Neural cell (in vitro differentiated cells): ENCODE data around the gene ITPK1. TPM values are rescaled to one million over a fixed set of nuclear protein-coding genes. Genes with fewer than 3 reads are reported as not detected.

Experiments
- H2AFZ ChIP-seq: fragments of 200-600, 300-800 bp; sonication (generic), shearing (Covaris generic); 2 replicates; pipeline ENCODE4 v1.6.0; 2014; ENCODE audit warnings: low read depth, mild to moderate bottlenecking, antibody characterized with exemption, low read length, moderate library complexity
- H3F3A ChIP-seq: fragments of 200-600 bp; shearing (Covaris generic); 2 replicates; pipeline ENCODE4 v1.6.1; 2016; ENCODE audit warnings: mild to moderate bottlenecking, moderate library complexity, mixed read lengths, antibody characterized with exemption, low read length; ENCODE audit not compliant: insufficient read depth, poor library complexity, severe bottlenecking
- H3K27ac ChIP-seq: fragments of 200-600, 300-800 bp; sonication (generic), shearing (Covaris generic); 2 replicates; pipeline ENCODE4 v1.5.1; 2014; ENCODE audit warnings: mild to moderate bottlenecking, low read length, moderate library complexity
- H3K27me3 ChIP-seq: fragments of 300-800, 200-600 bp; sonication (generic), shearing (Covaris generic); 2 replicates; pipeline ENCODE4 v1.6.0; 2014; ENCODE audit warnings: mild to moderate bottlenecking, low read depth, low read length, moderate library complexity; ENCODE audit not compliant: insufficient read depth
- H3K36me3 ChIP-seq: fragments of 300-800, 200-600 bp; sonication (generic), shearing (Covaris generic); 2 replicates; pipeline ENCODE4 v1.5.1; 2014; ENCODE audit warnings: mild to moderate bottlenecking, antibody characterized with exemption, low read length, moderate library complexity; ENCODE audit not compliant: insufficient read depth
- H3K4me2 ChIP-seq: fragments of 300-800, 200-600 bp; sonication (generic), shearing (Covaris generic); 2 replicates; pipeline ENCODE4 v1.6.0; 2014; ENCODE audit warnings: mild to moderate bottlenecking, low read length
- H3K4me3 ChIP-seq: fragments of 300-800, 200-600 bp; sonication (generic), shearing (Covaris generic); 2 replicates; pipeline ENCODE4 v1.5.1; 2014; ENCODE audit warnings: mild to moderate bottlenecking, low read length, moderate library complexity
- H3K79me2 ChIP-seq: fragments of 200-600 bp; shearing (Covaris generic); replicated peaks from 2 replicates; pipeline ENCODE4 v1.6.0; 2014; ENCODE audit warnings: mild to moderate bottlenecking, low read length, moderate library complexity; ENCODE audit not compliant: insufficient read depth
- H3K9ac ChIP-seq: fragments of 300-800, 200-600 bp; sonication (generic), shearing (Covaris generic); 2 replicates; pipeline ENCODE4 v1.6.1; 2016; ENCODE audit warnings: mild to moderate bottlenecking, low read length, mixed read lengths
- H3K9me2 ChIP-seq: fragments of 200-600 bp; shearing (Covaris generic); 2 replicates; pipeline ENCODE4 v1.6.1; 2016; ENCODE audit warnings: mild to moderate bottlenecking, low read length, mixed read lengths; ENCODE audit not compliant: insufficient read depth
- H3K9me3 ChIP-seq: fragments of 200-600, 300-800 bp; sonication (generic), shearing (Covaris generic); 2 replicates; pipeline ENCODE4 v1.6.1; 2016; ENCODE audit warnings: mild to moderate bottlenecking, mixed run types, low read length, moderate library complexity, mixed read lengths
- H4K20me1 ChIP-seq: fragments of 200-600 bp; shearing (Covaris generic); 2 replicates; pipeline ENCODE4 v1.6.1; 2016; ENCODE audit warnings: mild to moderate bottlenecking, mixed run types; ENCODE audit not compliant: insufficient read depth
- EP300 ChIP-seq: fragments of 450-650 bp; conservative IDR thresholded peaks from 2 replicates; pipeline ENCODE4 v1.6.1; 2014; ENCODE audit warnings: antibody characterized with exemption, mild to moderate bottlenecking, moderate library complexity; ENCODE audit not compliant: poor library complexity, severe bottlenecking
- EZH2 ChIP-seq: fragments of 200-600, 300-800 bp; shearing (Covaris generic), sonication (generic); IDR thresholded peaks from 2 replicates; pipeline ENCODE4 v1.6.1; 2014; ENCODE audit warnings: antibody characterized with exemption, low read length, borderline replicate concordance, mild to moderate bottlenecking; ENCODE audit not compliant: insufficient read depth, poor library complexity, severe bottlenecking
- MXI1 ChIP-seq: fragments of 450-650 bp; conservative IDR thresholded peaks from 2 replicates; pipeline ENCODE4 v1.6.1; 2014; ENCODE audit warnings: antibody characterized with exemption, mild to moderate bottlenecking; ENCODE audit not compliant: poor library complexity, severe bottlenecking
- POLR2AphosphoS5 ChIP-seq: IDR thresholded peaks from 2 replicates; pipeline ENCODE4 v1.6.1; 2012
- RAD21 ChIP-seq: fragments of 450-650 bp; conservative IDR thresholded peaks from 2 replicates; pipeline ENCODE4 v1.6.1; 2014; ENCODE audit warnings: antibody characterized with exemption, mild to moderate bottlenecking, moderate library complexity
- SMC3 ChIP-seq: fragments of 450-650 bp; conservative IDR thresholded peaks from 2 replicates; pipeline ENCODE4 v1.6.1; 2014; ENCODE audit warnings: antibody characterized with exemption, mild to moderate bottlenecking, moderate library complexity; ENCODE audit not compliant: poor library complexity
- TAF1 ChIP-seq: IDR thresholded peaks from 2 replicates; pipeline ENCODE4 v1.6.1; 2012; ENCODE audit warnings: low read depth
- polyA plus RNA-seq: library from polyadenylated mRNA; depleted of rRNA; stranded (reverse); fragments of >200 nt; gene quantifications from 2 replicates; pipeline ENCODE4 v1.2.3, GENCODE V29; 2014
- TF ChIP-seq, protein P1 (sequence below): fragments of 450-650 bp; IDR thresholded peaks from 2 replicates; pipeline ENCODE4 v1.5.1; 2014; ENCODE audit warnings: antibody characterized with exemption, mild to moderate bottlenecking, moderate library complexity; ENCODE audit not compliant: poor library complexity, severe bottlenecking
- TF ChIP-seq, protein P2 (sequence below): IDR thresholded peaks from 2 replicates; pipeline ENCODE4 v1.6.1; 2012; ENCODE audit warnings: borderline replicate concordance

ITPK1 gene
- polyA plus RNA-seq, 1 donor from 2014 or later: 65.0 TPM

DNA sequence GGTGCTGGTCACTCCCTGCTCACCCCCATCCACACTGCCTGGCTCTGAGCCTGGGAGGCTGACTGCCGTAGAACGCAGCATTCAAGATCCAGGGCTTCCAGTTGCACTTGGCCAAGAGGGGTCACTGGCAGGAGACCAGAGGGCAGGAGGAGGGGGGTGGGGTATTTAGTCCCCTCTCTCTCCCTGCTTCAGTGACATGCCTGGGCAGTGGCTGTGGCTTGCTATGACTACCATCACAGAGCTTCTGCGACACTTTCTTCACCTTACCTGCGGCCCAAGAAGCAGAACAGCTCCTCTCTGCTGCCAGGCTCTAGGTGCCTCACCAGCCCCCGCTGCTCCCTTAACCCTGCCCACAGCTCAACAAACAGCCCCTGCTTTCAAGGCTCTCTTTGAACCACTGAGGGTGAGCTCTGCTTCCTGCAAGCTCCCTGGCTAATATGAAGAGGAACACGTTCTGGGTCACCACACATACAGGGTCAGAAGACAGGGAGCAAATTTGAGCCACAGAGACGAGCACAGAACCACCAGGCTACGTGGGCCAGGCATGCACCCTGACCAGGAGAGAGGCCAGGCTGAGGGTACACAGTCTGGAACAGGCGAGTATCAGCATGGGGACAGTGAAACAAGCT is 55.7 kb downstream of the ITPK1 start:
- Histone ChIP-seq H2AFZ (no peak overlapping the region), H3K27ac (no peak overlapping the region), H3K36me3 (no peaks in the 10 kb centered on the region), H3K4me3 (no peak overlapping the region), H3K27me3 (no peaks in the 10 kb centered on the region), H3K9ac (no peak overlapping the region), H3K9me2 (no peaks in the 10 kb centered on the region), H3K4me2 (no peak overlapping the region), H3F3A (no peaks in the 10 kb centered on the region), H3K79me2 (no peaks in the 10 kb centered on the region), H3K9me3 (no peaks in the 10 kb centered on the region), H4K20me1 (no peaks in the 10 kb centered on the region)
- TF ChIP-seq MXI1: no peak
- TF ChIP-seq TAF1: no peak
- no peak for TF ChIP-seq EZH2
- TF ChIP-seq EP300: no peak
- TF ChIP-seq POLR2AphosphoS5: no peak
- no peak for TF ChIP-seq RAD21
- TF ChIP-seq, protein P1, sequence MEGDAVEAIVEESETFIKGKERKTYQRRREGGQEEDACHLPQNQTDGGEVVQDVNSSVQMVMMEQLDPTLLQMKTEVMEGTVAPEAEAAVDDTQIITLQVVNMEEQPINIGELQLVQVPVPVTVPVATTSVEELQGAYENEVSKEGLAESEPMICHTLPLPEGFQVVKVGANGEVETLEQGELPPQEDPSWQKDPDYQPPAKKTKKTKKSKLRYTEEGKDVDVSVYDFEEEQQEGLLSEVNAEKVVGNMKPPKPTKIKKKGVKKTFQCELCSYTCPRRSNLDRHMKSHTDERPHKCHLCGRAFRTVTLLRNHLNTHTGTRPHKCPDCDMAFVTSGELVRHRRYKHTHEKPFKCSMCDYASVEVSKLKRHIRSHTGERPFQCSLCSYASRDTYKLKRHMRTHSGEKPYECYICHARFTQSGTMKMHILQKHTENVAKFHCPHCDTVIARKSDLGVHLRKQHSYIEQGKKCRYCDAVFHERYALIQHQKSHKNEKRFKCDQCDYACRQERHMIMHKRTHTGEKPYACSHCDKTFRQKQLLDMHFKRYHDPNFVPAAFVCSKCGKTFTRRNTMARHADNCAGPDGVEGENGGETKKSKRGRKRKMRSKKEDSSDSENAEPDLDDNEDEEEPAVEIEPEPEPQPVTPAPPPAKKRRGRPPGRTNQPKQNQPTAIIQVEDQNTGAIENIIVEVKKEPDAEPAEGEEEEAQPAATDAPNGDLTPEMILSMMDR: no peak
- TF ChIP-seq, protein P2, sequence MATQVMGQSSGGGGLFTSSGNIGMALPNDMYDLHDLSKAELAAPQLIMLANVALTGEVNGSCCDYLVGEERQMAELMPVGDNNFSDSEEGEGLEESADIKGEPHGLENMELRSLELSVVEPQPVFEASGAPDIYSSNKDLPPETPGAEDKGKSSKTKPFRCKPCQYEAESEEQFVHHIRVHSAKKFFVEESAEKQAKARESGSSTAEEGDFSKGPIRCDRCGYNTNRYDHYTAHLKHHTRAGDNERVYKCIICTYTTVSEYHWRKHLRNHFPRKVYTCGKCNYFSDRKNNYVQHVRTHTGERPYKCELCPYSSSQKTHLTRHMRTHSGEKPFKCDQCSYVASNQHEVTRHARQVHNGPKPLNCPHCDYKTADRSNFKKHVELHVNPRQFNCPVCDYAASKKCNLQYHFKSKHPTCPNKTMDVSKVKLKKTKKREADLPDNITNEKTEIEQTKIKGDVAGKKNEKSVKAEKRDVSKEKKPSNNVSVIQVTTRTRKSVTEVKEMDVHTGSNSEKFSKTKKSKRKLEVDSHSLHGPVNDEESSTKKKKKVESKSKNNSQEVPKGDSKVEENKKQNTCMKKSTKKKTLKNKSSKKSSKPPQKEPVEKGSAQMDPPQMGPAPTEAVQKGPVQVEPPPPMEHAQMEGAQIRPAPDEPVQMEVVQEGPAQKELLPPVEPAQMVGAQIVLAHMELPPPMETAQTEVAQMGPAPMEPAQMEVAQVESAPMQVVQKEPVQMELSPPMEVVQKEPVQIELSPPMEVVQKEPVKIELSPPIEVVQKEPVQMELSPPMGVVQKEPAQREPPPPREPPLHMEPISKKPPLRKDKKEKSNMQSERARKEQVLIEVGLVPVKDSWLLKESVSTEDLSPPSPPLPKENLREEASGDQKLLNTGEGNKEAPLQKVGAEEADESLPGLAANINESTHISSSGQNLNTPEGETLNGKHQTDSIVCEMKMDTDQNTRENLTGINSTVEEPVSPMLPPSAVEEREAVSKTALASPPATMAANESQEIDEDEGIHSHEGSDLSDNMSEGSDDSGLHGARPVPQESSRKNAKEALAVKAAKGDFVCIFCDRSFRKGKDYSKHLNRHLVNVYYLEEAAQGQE: no peak
- no peak for TF ChIP-seq SMC3

DNA sequence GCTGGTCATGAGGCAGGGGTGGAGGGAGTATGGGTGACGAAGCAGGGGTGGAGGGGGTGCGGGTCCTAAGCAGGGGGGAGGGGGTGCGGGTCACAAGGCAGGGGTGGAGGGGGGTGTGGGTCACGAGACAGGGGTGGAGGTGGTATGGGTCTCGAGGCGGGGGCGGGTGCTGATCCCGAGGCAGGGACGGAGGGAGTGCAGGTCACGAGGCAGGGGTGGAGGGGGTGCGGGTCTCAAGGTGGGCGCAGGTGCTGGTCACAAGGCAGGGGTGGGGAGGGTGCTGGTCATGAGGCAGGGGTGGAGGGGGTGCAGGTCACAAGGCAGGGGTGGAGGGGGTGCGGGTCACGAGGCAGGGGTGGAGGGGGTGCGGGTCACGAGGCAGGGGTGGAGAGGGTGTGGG is 56.5 kb downstream of the ITPK1 start:
- Histone ChIP-seq H3K9me2 (no peaks in the 10 kb centered on the region), H3K27ac (no peak overlapping the region), H3K9ac (no peak overlapping the region), H3K4me2 (no peak overlapping the region), H3K9me3 (no peaks in the 10 kb centered on the region), H3K4me3 (no peak overlapping the region), H2AFZ (no peak overlapping the region), H3K36me3 (no peaks in the 10 kb centered on the region), H3F3A (no peaks in the 10 kb centered on the region), H3K79me2 (no peaks in the 10 kb centered on the region), H4K20me1 (no peaks in the 10 kb centered on the region), H3K27me3 (no peaks in the 10 kb centered on the region)
- TF ChIP-seq EP300 (no peak), POLR2AphosphoS5 (no peak), TAF1 (no peak), EZH2 (no peak), MXI1 (no peak), SMC3 (no peak), RAD21 (no peak)
- TF ChIP-seq, protein P2: no peak
- TF ChIP-seq, protein P1: no peak
